WTC11 (cell line): ENCODE data around the gene NPHP3.

Source experiments
- ATF1 ChIP-seq: sonication (generic); formaldehyde crosslinking; IDR thresholded peaks from 2 replicates; pipeline ENCODE4 v1.8.1; 2023; ENCODE audit warnings: mild to moderate bottlenecking, moderate library complexity, missing genetic modification reagents
- ATF6 ChIP-seq: sonication (generic); formaldehyde crosslinking; IDR thresholded peaks from 2 replicates; pipeline ENCODE4 v1.8.1; 2023; ENCODE audit warnings: mild to moderate bottlenecking, missing genetic modification reagents
- CTCF ChIP-seq: fragments of 200-600 bp; IDR thresholded peaks from 2 replicates; pipeline ENCODE4 v1.8.0; 2022; ENCODE audit warnings: antibody characterized with exemption
- EMX1 ChIP-seq: fragments of 250-450 bp; sonication (Bioruptor Pico); IDR thresholded peaks from 2 replicates; pipeline ENCODE4 v1.8.0; 2021; ENCODE audit warnings: mild to moderate bottlenecking
- JUN ChIP-seq: sonication (generic); formaldehyde crosslinking; IDR thresholded peaks from 2 replicates; pipeline ENCODE4 v1.8.0; 2023; ENCODE audit warnings: mild to moderate bottlenecking, missing genetic modification reagents
- MAX ChIP-seq: sonication (generic); formaldehyde crosslinking; IDR thresholded peaks from 2 replicates; pipeline ENCODE4 v1.8.0; 2022; ENCODE audit warnings: mild to moderate bottlenecking, missing genetic modification reagents
- NFE2L1 ChIP-seq: sonication (generic); formaldehyde crosslinking; IDR thresholded peaks from 2 replicates; pipeline ENCODE4 v1.8.1; 2023; ENCODE audit warnings: missing genetic modification reagents
- NFYB ChIP-seq: sonication (generic); formaldehyde crosslinking; conservative IDR thresholded peaks from 2 replicates; pipeline ENCODE4 v1.8.0; 2022; ENCODE audit warnings: low read depth, missing genetic modification reagents
- NR1H2 ChIP-seq: sonication (generic); formaldehyde crosslinking; IDR thresholded peaks from 2 replicates; pipeline ENCODE4 v1.9.0; 2021; ENCODE audit warnings: mild to moderate bottlenecking, moderate library complexity, missing genetic modification reagents
- SP1 ChIP-seq: sonication (generic); formaldehyde crosslinking; conservative IDR thresholded peaks from 2 replicates; pipeline ENCODE4 v1.8.1; 2022; ENCODE audit warnings: missing genetic modification reagents
- USF2 ChIP-seq: sonication (generic); formaldehyde crosslinking; IDR thresholded peaks from 2 replicates; pipeline ENCODE4 v1.8.1; 2023; ENCODE audit warnings: mild to moderate bottlenecking, missing genetic modification reagents, moderate library complexity
- ZNF263 ChIP-seq: sonication (generic); formaldehyde crosslinking; IDR thresholded peaks from 2 replicates; pipeline ENCODE4 v1.8.1; 2022; ENCODE audit warnings: low read depth, mild to moderate bottlenecking, moderate library complexity, missing genetic modification reagents
- ZNF317 ChIP-seq: sonication (generic); formaldehyde crosslinking; IDR thresholded peaks from 2 replicates; pipeline ENCODE4 v1.8.1; 2023; ENCODE audit warnings: low read depth, mild to moderate bottlenecking, moderate library complexity, missing genetic modification reagents, borderline replicate concordance

GRCh38 chr3:132635052-132635451 is 87.2 kb downstream of the NPHP3 start:
- TF ChIP-seq ZNF317 (CRISPR knock-in tag): no peak
- TF ChIP-seq NR1H2: no peak
- no peak for TF ChIP-seq NFYB (CRISPR knock-in tag)
- TF ChIP-seq CTCF: no peak
- no peak for TF ChIP-seq ZNF263 (CRISPR knock-in tag)
- TF ChIP-seq MAX (CRISPR knock-in tag): no peak
- TF ChIP-seq ATF1 (CRISPR knock-in tag): no peak
- TF ChIP-seq NFE2L1: no peak
- TF ChIP-seq ATF6 (CRISPR knock-in tag): no peak
- no peak for TF ChIP-seq JUN
- TF ChIP-seq USF2 (CRISPR knock-in tag): no peak
- TF ChIP-seq SP1 (CRISPR knock-in tag): no peak
- TF ChIP-seq EMX1 (CRISPR knock-in tag): no peak
